ENCODE results near the gene SPTLC1. TPM values are rescaled to one million over a fixed set of nuclear protein-coding genes. Genes with fewer than 3 reads are reported as not detected.

SPTLC1 gene
- total and polyA plus RNA-seq, 10 of the 15 experiments (the other 5 are each of a cell fraction or from before 2014, with no cell fraction given) = 38.0 to 68.7 (median 52.8) TPM

DNA sequence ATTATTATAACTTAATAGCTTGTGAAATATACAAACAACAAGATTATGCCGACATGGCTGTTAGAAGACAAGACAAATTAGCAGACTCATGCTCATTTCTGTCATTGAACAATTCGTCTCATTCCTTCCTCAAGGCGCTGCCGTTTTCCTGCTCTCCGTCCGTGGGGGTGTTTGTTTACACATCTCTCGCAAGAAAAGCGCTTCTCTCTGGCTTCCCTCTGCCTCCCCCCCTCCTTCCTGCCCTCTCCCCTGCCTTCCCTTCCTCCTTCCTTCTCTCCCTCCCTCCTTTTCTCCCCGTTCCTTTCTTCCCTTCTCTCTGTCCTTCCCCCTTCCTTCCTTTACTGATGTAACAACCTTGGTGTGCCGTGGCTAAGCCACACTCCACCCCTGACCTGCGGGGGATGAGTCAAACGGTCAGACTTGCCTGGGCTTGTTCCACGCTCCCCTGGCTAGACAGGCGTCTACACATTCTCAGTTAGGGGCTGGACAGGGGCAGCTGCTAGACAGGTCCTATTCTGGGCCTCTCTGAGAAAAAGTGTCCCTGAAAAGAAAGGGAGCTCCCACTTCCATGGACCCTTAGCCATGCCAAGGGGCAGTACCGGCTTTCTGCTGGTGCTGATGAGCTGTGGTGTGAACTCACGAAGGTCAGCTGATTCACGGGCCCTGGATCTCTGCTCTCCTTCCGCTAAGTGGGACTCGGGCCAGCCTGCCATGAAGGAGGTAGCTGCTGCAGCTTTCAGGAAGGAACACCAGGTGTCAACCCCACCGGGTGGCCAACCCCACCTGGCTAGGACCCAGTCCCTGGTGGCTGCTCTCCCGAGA is 32.0 kb upstream of the SPTLC1 start (continued):
- TF ChIP-seq IKZF1 (conservative IDR thresholded peaks at IDR 0.05) (0 out of 2 replicates have a peak, but pooled peaks have one; percentile 18), CHD1 (IDR thresholded peaks at IDR 0.05; ENCODE audit: low read depth, low read length) (peak; percentile 75; the same call in 1 of the 2 replicates), CREM (IDR thresholded peaks at IDR 0.05; ENCODE audit: low read depth) (peak; percentile 45; the same call in 1 of the 2 replicates), IKZF2 (IDR thresholded peaks at IDR 0.05) (peak; percentile 44 to 65; a peak in 2 of 4 replicates), BCL11A (IDR thresholded peaks at IDR 0.05; ENCODE audit: low read depth, low read length) (0 out of 2 replicates have a peak, but pooled peaks have one; percentile 18), RELA (IDR thresholded peaks at IDR 0.05; ENCODE audit: borderline replicate concordance, partially characterized antibody) (no peak), NBN (IDR thresholded peaks at IDR 0.05) (0 out of 2 replicates have a peak, but pooled peaks have one; percentile 38)
- TF ChIP-seq, protein P1, sequence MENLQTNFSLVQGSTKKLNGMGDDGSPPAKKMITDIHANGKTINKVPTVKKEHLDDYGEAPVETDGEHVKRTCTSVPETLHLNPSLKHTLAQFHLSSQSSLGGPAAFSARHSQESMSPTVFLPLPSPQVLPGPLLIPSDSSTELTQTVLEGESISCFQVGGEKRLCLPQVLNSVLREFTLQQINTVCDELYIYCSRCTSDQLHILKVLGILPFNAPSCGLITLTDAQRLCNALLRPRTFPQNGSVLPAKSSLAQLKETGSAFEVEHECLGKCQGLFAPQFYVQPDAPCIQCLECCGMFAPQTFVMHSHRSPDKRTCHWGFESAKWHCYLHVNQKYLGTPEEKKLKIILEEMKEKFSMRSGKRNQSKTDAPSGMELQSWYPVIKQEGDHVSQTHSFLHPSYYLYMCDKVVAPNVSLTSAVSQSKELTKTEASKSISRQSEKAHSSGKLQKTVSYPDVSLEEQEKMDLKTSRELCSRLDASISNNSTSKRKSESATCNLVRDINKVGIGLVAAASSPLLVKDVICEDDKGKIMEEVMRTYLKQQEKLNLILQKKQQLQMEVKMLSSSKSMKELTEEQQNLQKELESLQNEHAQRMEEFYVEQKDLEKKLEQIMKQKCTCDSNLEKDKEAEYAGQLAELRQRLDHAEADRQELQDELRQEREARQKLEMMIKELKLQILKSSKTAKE (IDR thresholded peaks at IDR 0.05; ENCODE audit: low read depth, poor library complexity, severe bottlenecking) = peak; percentile 94

DNA sequence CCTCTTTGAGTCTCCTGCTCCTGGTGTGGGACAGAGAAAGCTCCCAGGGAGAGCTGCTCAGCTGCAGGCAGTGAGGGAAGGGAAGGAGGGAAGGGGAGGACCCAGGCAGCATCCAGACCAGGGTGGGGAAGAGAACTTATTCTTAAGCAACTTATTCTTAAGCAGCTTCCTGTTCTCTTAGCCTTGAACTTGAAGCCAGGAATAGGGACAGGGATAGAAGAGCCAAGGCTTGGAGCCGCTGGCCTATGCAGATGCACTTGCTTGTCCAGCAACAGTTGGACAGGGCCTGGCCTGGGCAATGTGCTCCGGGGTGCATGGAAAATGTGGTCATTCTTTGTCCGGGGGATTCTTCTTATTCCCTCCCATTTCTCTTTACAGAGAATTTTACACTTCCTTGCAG is 31.4 kb upstream of the SPTLC1 start:
- Histone ChIP-seq H3K4me2 (ENCODE audit: control insufficient read depth, insufficient read depth) (no peak overlapping the region; the same call in 1 of the 2 replicates), H3K9ac (ENCODE audit: control insufficient read depth, insufficient read depth, low read length) (no peak overlapping the region), H2AFZ (ENCODE audit: control insufficient read depth, low read depth, low read length) (peak overlapping the region; percentile 89), H3K79me2 (ENCODE audit: control insufficient read depth, insufficient read depth, low read length) (no peaks in the 10 kb centered on the region), H3K36me3 (ENCODE audit: control insufficient read depth in 2 of 2, insufficient read depth in 2 of 2, low read length in 1 of 2) (no peaks in the 10 kb centered on the region), H3K27me3 (replicated peaks in 1 of 2; ENCODE audit: control insufficient read depth in 2 of 2, insufficient read depth in 2 of 2, low read length in 1 of 2) (peaks cover 0 to under 1% of the 10 kb centered on the region in 2 experiments; a peak in 2 of 4 replicates), H4K20me1 (ENCODE audit: control insufficient read depth, insufficient read depth) (no peaks in the 10 kb centered on the region), H3K4me3 (no peak overlapping the region), H3K27ac (ENCODE audit: control insufficient read depth, insufficient read depth) (no peak overlapping the region), H3K4me1 (ENCODE audit: control insufficient read depth, insufficient read depth, low read length) (peaks cover 14% of the 10 kb centered on the region), H3K9me3 (replicated peaks; ENCODE audit: control insufficient read depth, insufficient read depth, low read length) (no peaks in the 10 kb centered on the region)
- in situ Hi-C loops (cut with MboI) = loop anchor here (5.0 kb wide), 1 partner anchor 291 kb away; no protein-coding TSS in a partner anchor
- DNase-seq (ENCODE audit: low read depth, low spot score) (no peak), FAIRE-seq (no peak), ATAC-seq (no peak)
- ChIA-PET SMC1A (ENCODE audit: uncharacterized antibody, unreplicated experiment) (interaction anchor here (4.1 kb wide), 1 partner anchor 7 kb away, joined by 22 read pairs; no protein-coding TSS in a partner anchor), CTCF (interaction anchor here (4.3 kb wide), 1 partner anchor 7 kb away, joined by 51 read pairs; no protein-coding TSS in a partner anchor), RAD21 (ENCODE audit: unreplicated experiment) (no interaction called here), POLR2A (no interaction called here)
- intact Hi-C loops (cut with micrococcal nuclease; ENCODE audit: unreplicated experiment) = no loop called here
- 64% methylated on average over 3 of the region's 3 CpGs for WGBS (ENCODE audit: insufficient coverage, insufficient replicate concordance, low lambda C conversion rate, missing lambda C conversion rate)
- BruUV-seq (replicated peaks) = TSS peak; percentile 73
- TF ChIP-seq, protein P2, sequence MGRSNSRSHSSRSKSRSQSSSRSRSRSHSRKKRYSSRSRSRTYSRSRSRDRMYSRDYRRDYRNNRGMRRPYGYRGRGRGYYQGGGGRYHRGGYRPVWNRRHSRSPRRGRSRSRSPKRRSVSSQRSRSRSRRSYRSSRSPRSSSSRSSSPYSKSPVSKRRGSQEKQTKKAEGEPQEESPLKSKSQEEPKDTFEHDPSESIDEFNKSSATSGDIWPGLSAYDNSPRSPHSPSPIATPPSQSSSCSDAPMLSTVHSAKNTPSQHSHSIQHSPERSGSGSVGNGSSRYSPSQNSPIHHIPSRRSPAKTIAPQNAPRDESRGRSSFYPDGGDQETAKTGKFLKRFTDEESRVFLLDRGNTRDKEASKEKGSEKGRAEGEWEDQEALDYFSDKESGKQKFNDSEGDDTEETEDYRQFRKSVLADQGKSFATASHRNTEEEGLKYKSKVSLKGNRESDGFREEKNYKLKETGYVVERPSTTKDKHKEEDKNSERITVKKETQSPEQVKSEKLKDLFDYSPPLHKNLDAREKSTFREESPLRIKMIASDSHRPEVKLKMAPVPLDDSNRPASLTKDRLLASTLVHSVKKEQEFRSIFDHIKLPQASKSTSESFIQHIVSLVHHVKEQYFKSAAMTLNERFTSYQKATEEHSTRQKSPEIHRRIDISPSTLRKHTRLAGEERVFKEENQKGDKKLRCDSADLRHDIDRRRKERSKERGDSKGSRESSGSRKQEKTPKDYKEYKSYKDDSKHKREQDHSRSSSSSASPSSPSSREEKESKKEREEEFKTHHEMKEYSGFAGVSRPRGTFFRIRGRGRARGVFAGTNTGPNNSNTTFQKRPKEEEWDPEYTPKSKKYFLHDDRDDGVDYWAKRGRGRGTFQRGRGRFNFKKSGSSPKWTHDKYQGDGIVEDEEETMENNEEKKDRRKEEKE (IDR thresholded peaks at IDR 0.05) = no peak
- TF ChIP-seq CREM (IDR thresholded peaks at IDR 0.05; ENCODE audit: low read depth) (no peak), ESRRA (IDR thresholded peaks at IDR 0.05; ENCODE audit: low read length) (no peak), MYB (IDR thresholded peaks at IDR 0.05; ENCODE audit: borderline replicate concordance, low read depth, low read length) (no peak), ASH2L (IDR thresholded peaks at IDR 0.05; ENCODE audit: borderline replicate concordance, low read depth) (no peak), PAX8 (IDR thresholded peaks at IDR 0.05) (no peak), MEF2B (IDR thresholded peaks at IDR 0.05; ENCODE audit: partially characterized antibody, poor library complexity, severe bottlenecking) (no peak), DPF2 (IDR thresholded peaks at IDR 0.05) (no peak), JUNB (IDR thresholded peaks at IDR 0.05) (no peak)

All from GM12878 (cell line).